Osteoblast (primary cell): Measurements from ENCODE around the gene GPER1. TPM values are rescaled to one million over a fixed set of nuclear protein-coding genes. Genes with fewer than 3 reads are reported as not detected.

Experiments
- DNase-seq: peaks from one replicate; pipeline ENCODE4 v3.0.0; 2011; ENCODE audit warnings: low spot score, mixed read lengths; ENCODE audit not compliant: insufficient read length; ENCODE audit errors: missing footprints
- H2AFZ ChIP-seq: 2 replicates; pipeline ENCODE4 v1.6.0; 2011; ENCODE audit warnings: mild to moderate bottlenecking, low read length
- H3K27ac ChIP-seq: 2 replicates; pipeline ENCODE4 v1.5.1; 2011; ENCODE audit warnings: mild to moderate bottlenecking, low read depth, low read length, moderate library complexity
- H3K27me3 ChIP-seq: 2 replicates; pipeline ENCODE4 v1.6.0; 2012; ENCODE audit warnings: mild to moderate bottlenecking, control low read depth, inconsistent platforms, low read length, moderate library complexity; ENCODE audit not compliant: insufficient read depth
- H3K36me3 ChIP-seq: 2 replicates; pipeline ENCODE4 v1.5.1; 2011; ENCODE audit warnings: mild to moderate bottlenecking, low read length, control low read depth, moderate library complexity; ENCODE audit not compliant: insufficient read depth
- H3K4me1 ChIP-seq: 2 replicates; pipeline ENCODE4 v1.5.1; 2011; ENCODE audit warnings: mild to moderate bottlenecking, low read length, control low read depth, moderate library complexity; ENCODE audit not compliant: insufficient read depth
- H3K4me2 ChIP-seq: 2 replicates; pipeline ENCODE4 v1.6.0; 2011; ENCODE audit warnings: mild to moderate bottlenecking, low read length; ENCODE audit not compliant: insufficient read depth
- H3K4me3 ChIP-seq: fragments of 200-600 bp; sonication (generic); 3 replicates; pipeline ENCODE4 v1.5.1; 2012; ENCODE audit warnings: mild to moderate bottlenecking, low read length, inconsistent platforms; ENCODE audit not compliant: insufficient read depth
- H3K79me2 ChIP-seq: 2 replicates; pipeline ENCODE4 v1.6.0; 2012; ENCODE audit warnings: mild to moderate bottlenecking, low read length, control low read depth, inconsistent platforms; ENCODE audit not compliant: insufficient read depth
- H3K9me3 ChIP-seq: 2 replicates; pipeline ENCODE4 v1.5.1; 2011; ENCODE audit warnings: low read depth, low read length, control low read depth
- H4K20me1 ChIP-seq: 2 replicates; pipeline ENCODE4 v1.6.0; 2012; ENCODE audit warnings: mild to moderate bottlenecking, low read length, control low read depth; ENCODE audit not compliant: insufficient read depth
- CTCF ChIP-seq: IDR thresholded peaks from 2 replicates; pipeline ENCODE4 v1.5.1; 2011; ENCODE audit warnings: mild to moderate bottlenecking, low read depth, low read length, moderate library complexity; ENCODE audit errors: extremely low read depth
- total RNA-seq: library from RNA; depleted of rRNA; stranded (reverse); fragments of >200 nt; gene quantifications from 2 replicates; pipeline ENCODE4 v1.2.3, GENCODE V29; 2012

GPER1 gene
- total RNA-seq, 1 donor, result 10.5 TPM

- Histone ChIP-seq H3K79me2 (no peaks in the 10 kb centered on the region), H3K9me3 (no peaks in the 10 kb centered on the region), H3K4me3 (no peak overlapping the region), H4K20me1 (peaks cover 8% of the 10 kb centered on the region), H3K36me3 (no peaks in the 10 kb centered on the region), H3K4me1 (peaks cover 10% of the 10 kb centered on the region), H2AFZ (no peak overlapping the region), H3K27ac (no peak overlapping the region), H3K4me2 (no peak overlapping the region), H3K27me3 (no peaks in the 10 kb centered on the region)
- no peak for DNase-seq
- no peak for TF ChIP-seq CTCF
Measured at GRCh38 chr7:1080921-1081255, 7.0 kb upstream of the GPER1 start.

GRCh38 chr7:1081336-1081735 lies 6.6 kb upstream of the GPER1 start:
- no peaks in the 10 kb centered on the region for H3K79me2 ChIP-seq
- no peaks in the 10 kb centered on the region for H3K36me3 ChIP-seq
- H4K20me1 ChIP-seq, result peaks cover 5% of the 10 kb centered on the region
- H2AFZ ChIP-seq, result no peak overlapping the region
- DNase-seq, result no peak
- H3K9me3 ChIP-seq, result no peaks in the 10 kb centered on the region
- no peak overlapping the region for H3K4me2 ChIP-seq
- peaks cover 10% of the 10 kb centered on the region for H3K4me1 ChIP-seq
- H3K27ac ChIP-seq, result no peak overlapping the region
- no peak for TF ChIP-seq CTCF
- no peak overlapping the region for H3K4me3 ChIP-seq
- H3K27me3 ChIP-seq, result no peaks in the 10 kb centered on the region

GRCh38 chr7:1081931-1082401 lies 5.9 kb upstream of the GPER1 start:
- no peak overlapping the region for H2AFZ ChIP-seq
- H3K79me2 ChIP-seq, result no peaks in the 10 kb centered on the region
- peak; percentile 85 for DNase-seq
- H4K20me1 ChIP-seq, result peaks cover 3% of the 10 kb centered on the region
- H3K4me2 ChIP-seq, result no peak overlapping the region
- no peaks in the 10 kb centered on the region for H3K9me3 ChIP-seq
- no peaks in the 10 kb centered on the region for H3K27me3 ChIP-seq
- no peak overlapping the region for H3K27ac ChIP-seq
- no peak for TF ChIP-seq CTCF
- no peaks in the 10 kb centered on the region for H3K36me3 ChIP-seq
- no peak overlapping the region for H3K4me3 ChIP-seq
- peaks cover 11% of the 10 kb centered on the region for H3K4me1 ChIP-seq

GRCh38 chr7:1083729-1084657 lies 3.9 kb upstream of the GPER1 start:
- peaks cover 3% of the 10 kb centered on the region for H4K20me1 ChIP-seq
- peaks cover 31% of the 10 kb centered on the region for H3K4me1 ChIP-seq
- H2AFZ ChIP-seq, result no peak overlapping the region
- no peak for DNase-seq
- no peak for TF ChIP-seq CTCF
- no peaks in the 10 kb centered on the region for H3K36me3 ChIP-seq
- no peaks in the 10 kb centered on the region for H3K9me3 ChIP-seq
- no peaks in the 10 kb centered on the region for H3K27me3 ChIP-seq
- H3K4me2 ChIP-seq, result no peak overlapping the region
- no peak overlapping the region for H3K27ac ChIP-seq
- H3K79me2 ChIP-seq, result no peaks in the 10 kb centered on the region
- no peak overlapping the region for H3K4me3 ChIP-seq
